H1 (cell line): ENCODE measurements around the gene CGB5. TPM values are rescaled to one million over a fixed set of nuclear protein-coding genes. Genes with fewer than 3 reads are reported as not detected.

ENCODE experiments used
- BCL11A ChIP-seq, 2 experiments: IDR thresholded peaks; one replicate each; pipeline ENCODE4 v1.6.1; 2011; ENCODE audit warnings: low read depth in 2 of 2, low read length in 2 of 2, mild to moderate bottlenecking in 2 of 2
- CHD2 ChIP-seq: IDR thresholded peaks from 2 replicates; pipeline ENCODE4 v1.6.1; 2012; ENCODE audit warnings: low read length, improper control_type of control experiment
- POLR2AphosphoS5 ChIP-seq: IDR thresholded peaks from 2 replicates; pipeline ENCODE4 v1.6.1; 2011; ENCODE audit warnings: low read depth, low read length
- ZNF274 ChIP-seq: IDR thresholded peaks from 2 replicates; pipeline ENCODE4 v1.7.0; 2012; ENCODE audit warnings: low read length, borderline replicate concordance; ENCODE audit errors: extremely low read depth
- polyA plus RNA-seq, 7 experiments: library from polyadenylated mRNA; depleted of rRNA in 3 of 7; stranded (reverse) in 5 of 7; unstranded in 2 of 7; fragments of >200 nt in 5 of 7; fragments of 200-250 nt in 2 of 7; gene quantifications; 1 replicate in 5 of 7; 2 replicates in 1 of 7; 4 replicates in 1 of 7; pipeline versions ENCODE4 v1.2.1 to v1.2.3, GENCODE V29; 2011 to 2013; ENCODE audit warnings: missing spikeins in 2 of 7, mixed read lengths in 2 of 7
- total RNA-seq: library from RNA; stranded (reverse); fragmentation: NEBNext Ultra II Directional; extraction: Animal tissue kit (Norgen Biotek cat#: 25700); gene quantifications from 2 replicates; pipeline ENCODE4 v1.2.1, GENCODE V29; 2021
- TF ChIP-seq, protein P1 (sequence below): fragments of 300-600 bp; sonication (generic); IDR thresholded peaks from 2 replicates; pipeline ENCODE4 v1.7.1; 2012; ENCODE audit warnings: low read length, moderate library complexity, mild to moderate bottlenecking, inconsistent platforms; ENCODE audit not compliant: insufficient replicate concordance
- TF ChIP-seq, protein P2 (sequence below): IDR thresholded peaks from 2 replicates; pipeline ENCODE4 v1.6.1; 2011; ENCODE audit warnings: low read depth, mild to moderate bottlenecking, low read length; ENCODE audit not compliant: insufficient read depth

The CGB5 gene
- total and polyA plus RNA-seq, 2 of the 8 experiments (the other 6 are each of a cell fraction or from before 2014, with no cell fraction given): 0.63 to 0.68 TPM

DNA sequence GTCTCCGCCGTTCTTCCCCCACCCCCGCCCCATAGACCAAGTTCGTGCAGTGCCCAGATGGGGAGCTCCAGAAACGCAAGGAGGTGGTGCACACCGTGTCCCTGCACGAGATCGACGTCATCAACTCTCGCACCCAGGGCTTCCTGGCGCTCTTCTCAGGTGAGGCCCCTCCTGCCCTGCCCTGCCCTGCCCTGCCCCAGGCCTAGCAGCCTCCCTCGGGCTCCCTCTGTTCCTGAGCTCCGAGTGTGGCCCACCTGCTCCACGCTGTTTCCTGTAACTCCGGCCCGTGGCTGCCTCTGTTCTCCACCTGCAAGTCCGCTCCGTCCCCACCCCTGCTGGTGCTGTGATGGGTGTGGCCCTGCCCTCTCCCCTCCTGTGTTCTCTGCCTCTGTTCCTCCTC, 33.2 kb upstream of the CGB5 start (continued):
- TF ChIP-seq, protein P1, sequence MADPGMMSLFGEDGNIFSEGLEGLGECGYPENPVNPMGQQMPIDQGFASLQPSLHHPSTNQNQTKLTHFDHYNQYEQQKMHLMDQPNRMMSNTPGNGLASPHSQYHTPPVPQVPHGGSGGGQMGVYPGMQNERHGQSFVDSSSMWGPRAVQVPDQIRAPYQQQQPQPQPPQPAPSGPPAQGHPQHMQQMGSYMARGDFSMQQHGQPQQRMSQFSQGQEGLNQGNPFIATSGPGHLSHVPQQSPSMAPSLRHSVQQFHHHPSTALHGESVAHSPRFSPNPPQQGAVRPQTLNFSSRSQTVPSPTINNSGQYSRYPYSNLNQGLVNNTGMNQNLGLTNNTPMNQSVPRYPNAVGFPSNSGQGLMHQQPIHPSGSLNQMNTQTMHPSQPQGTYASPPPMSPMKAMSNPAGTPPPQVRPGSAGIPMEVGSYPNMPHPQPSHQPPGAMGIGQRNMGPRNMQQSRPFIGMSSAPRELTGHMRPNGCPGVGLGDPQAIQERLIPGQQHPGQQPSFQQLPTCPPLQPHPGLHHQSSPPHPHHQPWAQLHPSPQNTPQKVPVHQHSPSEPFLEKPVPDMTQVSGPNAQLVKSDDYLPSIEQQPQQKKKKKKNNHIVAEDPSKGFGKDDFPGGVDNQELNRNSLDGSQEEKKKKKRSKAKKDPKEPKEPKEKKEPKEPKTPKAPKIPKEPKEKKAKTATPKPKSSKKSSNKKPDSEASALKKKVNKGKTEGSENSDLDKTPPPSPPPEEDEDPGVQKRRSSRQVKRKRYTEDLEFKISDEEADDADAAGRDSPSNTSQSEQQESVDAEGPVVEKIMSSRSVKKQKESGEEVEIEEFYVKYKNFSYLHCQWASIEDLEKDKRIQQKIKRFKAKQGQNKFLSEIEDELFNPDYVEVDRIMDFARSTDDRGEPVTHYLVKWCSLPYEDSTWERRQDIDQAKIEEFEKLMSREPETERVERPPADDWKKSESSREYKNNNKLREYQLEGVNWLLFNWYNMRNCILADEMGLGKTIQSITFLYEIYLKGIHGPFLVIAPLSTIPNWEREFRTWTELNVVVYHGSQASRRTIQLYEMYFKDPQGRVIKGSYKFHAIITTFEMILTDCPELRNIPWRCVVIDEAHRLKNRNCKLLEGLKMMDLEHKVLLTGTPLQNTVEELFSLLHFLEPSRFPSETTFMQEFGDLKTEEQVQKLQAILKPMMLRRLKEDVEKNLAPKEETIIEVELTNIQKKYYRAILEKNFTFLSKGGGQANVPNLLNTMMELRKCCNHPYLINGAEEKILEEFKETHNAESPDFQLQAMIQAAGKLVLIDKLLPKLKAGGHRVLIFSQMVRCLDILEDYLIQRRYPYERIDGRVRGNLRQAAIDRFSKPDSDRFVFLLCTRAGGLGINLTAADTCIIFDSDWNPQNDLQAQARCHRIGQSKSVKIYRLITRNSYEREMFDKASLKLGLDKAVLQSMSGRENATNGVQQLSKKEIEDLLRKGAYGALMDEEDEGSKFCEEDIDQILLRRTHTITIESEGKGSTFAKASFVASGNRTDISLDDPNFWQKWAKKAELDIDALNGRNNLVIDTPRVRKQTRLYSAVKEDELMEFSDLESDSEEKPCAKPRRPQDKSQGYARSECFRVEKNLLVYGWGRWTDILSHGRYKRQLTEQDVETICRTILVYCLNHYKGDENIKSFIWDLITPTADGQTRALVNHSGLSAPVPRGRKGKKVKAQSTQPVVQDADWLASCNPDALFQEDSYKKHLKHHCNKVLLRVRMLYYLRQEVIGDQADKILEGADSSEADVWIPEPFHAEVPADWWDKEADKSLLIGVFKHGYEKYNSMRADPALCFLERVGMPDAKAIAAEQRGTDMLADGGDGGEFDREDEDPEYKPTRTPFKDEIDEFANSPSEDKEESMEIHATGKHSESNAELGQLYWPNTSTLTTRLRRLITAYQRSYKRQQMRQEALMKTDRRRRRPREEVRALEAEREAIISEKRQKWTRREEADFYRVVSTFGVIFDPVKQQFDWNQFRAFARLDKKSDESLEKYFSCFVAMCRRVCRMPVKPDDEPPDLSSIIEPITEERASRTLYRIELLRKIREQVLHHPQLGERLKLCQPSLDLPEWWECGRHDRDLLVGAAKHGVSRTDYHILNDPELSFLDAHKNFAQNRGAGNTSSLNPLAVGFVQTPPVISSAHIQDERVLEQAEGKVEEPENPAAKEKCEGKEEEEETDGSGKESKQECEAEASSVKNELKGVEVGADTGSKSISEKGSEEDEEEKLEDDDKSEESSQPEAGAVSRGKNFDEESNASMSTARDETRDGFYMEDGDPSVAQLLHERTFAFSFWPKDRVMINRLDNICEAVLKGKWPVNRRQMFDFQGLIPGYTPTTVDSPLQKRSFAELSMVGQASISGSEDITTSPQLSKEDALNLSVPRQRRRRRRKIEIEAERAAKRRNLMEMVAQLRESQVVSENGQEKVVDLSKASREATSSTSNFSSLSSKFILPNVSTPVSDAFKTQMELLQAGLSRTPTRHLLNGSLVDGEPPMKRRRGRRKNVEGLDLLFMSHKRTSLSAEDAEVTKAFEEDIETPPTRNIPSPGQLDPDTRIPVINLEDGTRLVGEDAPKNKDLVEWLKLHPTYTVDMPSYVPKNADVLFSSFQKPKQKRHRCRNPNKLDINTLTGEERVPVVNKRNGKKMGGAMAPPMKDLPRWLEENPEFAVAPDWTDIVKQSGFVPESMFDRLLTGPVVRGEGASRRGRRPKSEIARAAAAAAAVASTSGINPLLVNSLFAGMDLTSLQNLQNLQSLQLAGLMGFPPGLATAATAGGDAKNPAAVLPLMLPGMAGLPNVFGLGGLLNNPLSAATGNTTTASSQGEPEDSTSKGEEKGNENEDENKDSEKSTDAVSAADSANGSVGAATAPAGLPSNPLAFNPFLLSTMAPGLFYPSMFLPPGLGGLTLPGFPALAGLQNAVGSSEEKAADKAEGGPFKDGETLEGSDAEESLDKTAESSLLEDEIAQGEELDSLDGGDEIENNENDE: no peak
- TF ChIP-seq ZNF274: no peak
- TF ChIP-seq POLR2AphosphoS5: no peak
- TF ChIP-seq BCL11A (IDR thresholded peaks at IDR 0.05; ENCODE audit: low read depth in 2 of 2, low read length in 2 of 2): no peak
- TF ChIP-seq, protein P2, sequence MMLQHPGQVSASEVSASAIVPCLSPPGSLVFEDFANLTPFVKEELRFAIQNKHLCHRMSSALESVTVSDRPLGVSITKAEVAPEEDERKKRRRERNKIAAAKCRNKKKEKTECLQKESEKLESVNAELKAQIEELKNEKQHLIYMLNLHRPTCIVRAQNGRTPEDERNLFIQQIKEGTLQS: no peak
- TF ChIP-seq CHD2: no peak
- TF ChIP-seq, all 59 proteins: peak for 0
